CD14-positive monocyte (primary cell): ENCODE results near the gene GPR137B. TPM values are rescaled to one million over a fixed set of nuclear protein-coding genes. Genes with fewer than 3 reads are reported as not detected.

Experiments
- DNase-seq, 3 donors: peaks; one replicate each; pipeline ENCODE4 v3.0.0-alpha.2; 2011 to 2022
- H2AFZ ChIP-seq: 2 replicates; pipeline ENCODE4 v1.6.0; 2012; ENCODE audit warnings: mild to moderate bottlenecking, low read depth, low read length, inconsistent platforms; ENCODE audit not compliant: insufficient read depth, poor library complexity, severe bottlenecking
- H3K27ac ChIP-seq, 2 donors: 1 replicate in 1 of 2; 2 replicates in 1 of 2; pipeline ENCODE4 v1.5.1; 2012 to 2013; ENCODE audit warnings: low read length in 2 of 2, control low read depth in 1 of 2, inconsistent platforms in 1 of 2, low read depth in 1 of 2, mild to moderate bottlenecking in 1 of 2
- H3K27me3 ChIP-seq, 2 donors: one replicate each; pipeline versions ENCODE4 v1.6.0 to v1.6.1; 2011 to 2013; ENCODE audit warnings: low read length in 2 of 2; ENCODE audit not compliant: control insufficient read depth in 2 of 2, insufficient read depth in 2 of 2
- H3K36me3 ChIP-seq, 2 donors: replicated peaks in 1 of 2; 1 replicate in 1 of 2; 2 replicates in 1 of 2; pipeline versions ENCODE4 v1.5.1 to v1.6.1; 2012 to 2013; ENCODE audit warnings: low read length in 2 of 2, control low read depth in 1 of 2, inconsistent platforms in 1 of 2, mild to moderate bottlenecking in 1 of 2; ENCODE audit not compliant: insufficient read depth in 2 of 2, control insufficient read depth in 1 of 2
- H3K4me1 ChIP-seq, 2 donors: 1 replicate in 1 of 2; 2 replicates in 1 of 2; pipeline versions ENCODE4 v1.5.1 to v1.6.1; 2012 to 2013; ENCODE audit warnings: low read length in 2 of 2, control low read depth in 1 of 2, inconsistent platforms in 1 of 2, mild to moderate bottlenecking in 1 of 2, moderate library complexity in 1 of 2; ENCODE audit not compliant: insufficient read depth in 2 of 2, control insufficient read depth in 1 of 2
- H3K4me2 ChIP-seq: replicated peaks from 2 replicates; pipeline ENCODE3; 2012; ENCODE audit warnings: low read length, moderate library complexity, mild to moderate bottlenecking; ENCODE audit not compliant: poor library complexity, severe bottlenecking; ENCODE audit errors: extremely low read depth
- H3K4me3 ChIP-seq, 3 experiments: fragments of 200-600 bp in 1 of 3; sonication (generic) in 1 of 3; replicated peaks in 1 of 3; 1 replicate in 2 of 3; 2 replicates in 1 of 3; pipeline ENCODE4 v1.5.1; 2011 to 2013; ENCODE audit warnings: low read length in 3 of 3, mild to moderate bottlenecking in 3 of 3, control low read depth in 2 of 3, low read depth in 2 of 3, inconsistent platforms in 1 of 3, moderate library complexity in 1 of 3
- H3K79me2 ChIP-seq: 2 replicates; pipeline ENCODE4 v1.6.0; 2012; ENCODE audit warnings: mild to moderate bottlenecking, control low read depth, inconsistent platforms, low read length, moderate library complexity; ENCODE audit not compliant: insufficient read depth
- H3K9ac ChIP-seq: 2 replicates; pipeline ENCODE4 v1.6.0; 2017; ENCODE audit warnings: low read length, mild to moderate bottlenecking; ENCODE audit not compliant: insufficient read depth, poor library complexity, severe bottlenecking
- H3K9me3 ChIP-seq, 2 donors: replicated peaks in 1 of 2; 1 replicate in 1 of 2; 2 replicates in 1 of 2; pipeline versions ENCODE4 v1.5.1 to v1.6.1; 2012 to 2013; ENCODE audit warnings: low read length in 2 of 2, control low read depth in 1 of 2; ENCODE audit not compliant: control insufficient read depth in 1 of 2, insufficient read depth in 1 of 2
- H4K20me1 ChIP-seq: 2 replicates; pipeline ENCODE4 v1.6.0; 2012; ENCODE audit warnings: mild to moderate bottlenecking, low read length, control low read depth, moderate library complexity; ENCODE audit not compliant: insufficient read depth
- H3K27ac Mint-ChIP-seq, 7 donors: one replicate each; pipeline ENCODE4 v1.8.0; 2020; ENCODE audit warnings: mild to moderate bottlenecking in 7 of 7, mixed read lengths in 7 of 7, moderate library complexity in 6 of 7, inconsistent platforms in 2 of 7
- H3K27me3 Mint-ChIP-seq, 3 donors: one replicate each; pipeline ENCODE4 v1.8.0; 2021 to 2022; ENCODE audit warnings: low read depth in 3 of 3, mild to moderate bottlenecking in 3 of 3, mixed read lengths in 3 of 3, moderate library complexity in 3 of 3, inconsistent platforms in 1 of 3
- H3K36me3 Mint-ChIP-seq, 2 donors: one replicate each; pipeline ENCODE4 v1.8.0; 2020; ENCODE audit warnings: mixed read lengths in 2 of 2, inconsistent platforms in 1 of 2, mild to moderate bottlenecking in 1 of 2
- H3K4me1 Mint-ChIP-seq: one replicate; pipeline ENCODE4 v1.8.0; 2020; ENCODE audit warnings: mild to moderate bottlenecking, mixed read lengths
- H3K4me3 Mint-ChIP-seq, 2 donors: one replicate each; pipeline ENCODE4 v1.8.0; 2020; ENCODE audit warnings: mild to moderate bottlenecking in 2 of 2, mixed read lengths in 2 of 2, moderate library complexity in 1 of 2
- H3K9me3 Mint-ChIP-seq, 7 donors: one replicate each; pipeline ENCODE4 v1.8.0; 2020 to 2022; ENCODE audit warnings: mixed read lengths in 7 of 7, mild to moderate bottlenecking in 6 of 7, moderate library complexity in 6 of 7, inconsistent platforms in 2 of 7
- CTCF ChIP-seq: fragments of 200-600 bp; IDR thresholded peaks from one replicate; pipeline ENCODE4 v1.8.0; 2022; ENCODE audit warnings: antibody characterized with exemption, mild to moderate bottlenecking
- WGBS: methylation state at CpG from one replicate; pipeline ENCODE4 v1.1.5; 2013; ENCODE audit warnings: missing lambda C conversion rate; ENCODE audit not compliant: insufficient coverage; 5-methylcytosine and 5-hydroxymethylcytosine counted together
- intact Hi-C, 2 donors: fragments of 100-400 bp; cut with micrococcal nuclease; formaldehyde crosslinking; loops; one replicate each; pipeline versions ENCODE4 v1.15.0 to v1.15.1; 2023
- polyA plus RNA-seq, 3 donors: library from polyadenylated mRNA; depleted of rRNA in 1 of 3; unstranded in 2 of 3; stranded (reverse) in 1 of 3; fragments of 300-500 nt in 2 of 3; fragments of >200 nt in 1 of 3; fragmentation: Illumina TruSeq in 2 of 3; gene quantifications; 1 replicate in 2 of 3; 2 replicates in 1 of 3; pipeline ENCODE4 v1.2.3, GENCODE V29; 2012 to 2021

The GPR137B gene
- polyA plus RNA-seq, 3 donors = 7.5 to 10.8 (median 8.7) TPM

- H3K27me3 Mint-ChIP-seq = peaks cover 3 to 7% (median 6%) of the 10 kb centered on the region in 3 donors
- H4K20me1 ChIP-seq = no peaks in the 10 kb centered on the region
- H3K4me3 Mint-ChIP-seq = no peak overlapping the region
- H3K36me3 Mint-ChIP-seq = peaks cover 2 to 4% of the 10 kb centered on the region in 2 donors
- H3K9ac ChIP-seq = no peak overlapping the region
- H3K4me1 ChIP-seq = peaks cover 6 to 8% of the 10 kb centered on the region in 2 donors
- H3K79me2 ChIP-seq = no peaks in the 10 kb centered on the region
- no peak overlapping the region for H3K4me3 ChIP-seq
- no peak overlapping the region for H3K4me2 ChIP-seq
- H3K9me3 Mint-ChIP-seq = peaks cover 7 to 32% (median 19%) of the 10 kb centered on the region in 7 donors
- no peak overlapping the region for H2AFZ ChIP-seq
- no peak for DNase-seq
- H3K4me1 Mint-ChIP-seq = peaks cover 6% of the 10 kb centered on the region
- H3K27ac Mint-ChIP-seq = peak overlapping the region in 1 of 7 donors; percentile 2
- H3K36me3 ChIP-seq = no peaks in the 10 kb centered on the region
- intact Hi-C loops = loop anchor here in 1 of 2 donors (5.0 kb wide), 1 partner anchor 36 kb away; no protein-coding TSS in a partner anchor
- WGBS = 31% methylated on average over 1 of the region's 1 CpG
- peaks cover 13 to 17% of the 10 kb centered on the region in 2 donors for H3K9me3 ChIP-seq
- no peak overlapping the region for H3K27ac ChIP-seq
- no peaks in the 10 kb centered on the region for H3K27me3 ChIP-seq
- TF ChIP-seq CTCF = no peak
These were observed 44.1 kb upstream of the GPR137B start for GRCh38 chr1:236098267-236098666.

GRCh38 chr1:236099355-236099974, 42.9 kb upstream of the GPR137B start:
- Mint-ChIP-seq H3K9me3 (peaks cover 7 to 28% (median 19%) of the 10 kb centered on the region in 7 donors), H3K27ac (no peak overlapping the region), H3K4me1 (peaks cover 11% of the 10 kb centered on the region), H3K27me3 (peaks cover 2 to 5% (median 3%) of the 10 kb centered on the region in 3 donors), H3K36me3 (peaks cover 2 to 4% of the 10 kb centered on the region in 2 donors), H3K4me3 (no peak overlapping the region)
- Histone ChIP-seq H3K9me3 (peaks cover 13 to 17% of the 10 kb centered on the region in 2 donors), H3K4me1 (peaks cover 8% of the 10 kb centered on the region in 2 donors), H3K27ac (no peak overlapping the region), H3K79me2 (no peaks in the 10 kb centered on the region), H3K36me3 (no peaks in the 10 kb centered on the region), H3K9ac (no peak overlapping the region), H4K20me1 (no peaks in the 10 kb centered on the region), H3K4me2 (no peak overlapping the region), H3K4me3 (no peak overlapping the region), H3K27me3 (no peaks in the 10 kb centered on the region), H2AFZ (no peak overlapping the region)
- intact Hi-C loops = loop anchor here in 1 of 2 donors (5.0 kb wide), 1 partner anchor 37 kb away; no protein-coding TSS in a partner anchor
- 90% methylated on average over 6 of the region's 12 CpGs for WGBS
- TF ChIP-seq CTCF = no peak
- DNase-seq = no peak
